Gastrocnemius medialis (tissue), 4 donors: ENCODE results near the gene SCNN1B.

Experiments used
- POLR2A ChIP-seq, 2 donors: fragments of 450-650 bp; IDR thresholded peaks; one replicate each; pipeline ENCODE4 v1.6.1; 2017; ENCODE audit warnings: antibody characterized with exemption in 2 of 2, mild to moderate bottlenecking in 2 of 2, moderate library complexity in 2 of 2
- TF ChIP-seq, protein P1 (sequence below), 5 experiments: fragments of 450-650 bp in 3 of 5; fragments of 200-600 bp in 2 of 5; sonication (generic) in 2 of 5; IDR thresholded peaks in 4 of 5; conservative IDR thresholded peaks in 1 of 5; 1 replicate in 4 of 5; 2 replicates in 1 of 5; pipeline ENCODE4 v1.5.1; 2016 to 2019; ENCODE audit warnings: antibody characterized with exemption in 5 of 5, mild to moderate bottlenecking in 3 of 5, moderate library complexity in 3 of 5

DNA sequence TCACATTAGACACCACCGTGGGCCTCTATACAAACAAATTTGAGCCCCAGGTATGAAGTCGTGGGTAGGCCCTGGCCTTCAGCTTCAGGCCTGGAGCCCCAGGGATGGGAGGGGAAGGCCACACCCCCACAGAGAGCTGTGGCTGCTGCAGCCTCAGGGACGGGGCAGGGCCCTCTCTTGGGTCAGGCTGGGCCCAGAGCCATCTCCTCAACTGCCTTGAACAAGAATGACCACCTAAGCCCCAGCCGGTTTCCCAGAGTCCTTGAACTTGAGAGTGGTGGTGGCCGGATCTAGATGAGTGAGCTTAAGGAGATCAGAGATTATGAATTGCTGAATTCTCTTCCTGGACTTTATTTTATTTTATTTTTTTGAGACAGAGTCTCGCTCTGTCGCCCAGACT lies 18.6 kb downstream of the SCNN1B start:
- TF ChIP-seq, protein P1, sequence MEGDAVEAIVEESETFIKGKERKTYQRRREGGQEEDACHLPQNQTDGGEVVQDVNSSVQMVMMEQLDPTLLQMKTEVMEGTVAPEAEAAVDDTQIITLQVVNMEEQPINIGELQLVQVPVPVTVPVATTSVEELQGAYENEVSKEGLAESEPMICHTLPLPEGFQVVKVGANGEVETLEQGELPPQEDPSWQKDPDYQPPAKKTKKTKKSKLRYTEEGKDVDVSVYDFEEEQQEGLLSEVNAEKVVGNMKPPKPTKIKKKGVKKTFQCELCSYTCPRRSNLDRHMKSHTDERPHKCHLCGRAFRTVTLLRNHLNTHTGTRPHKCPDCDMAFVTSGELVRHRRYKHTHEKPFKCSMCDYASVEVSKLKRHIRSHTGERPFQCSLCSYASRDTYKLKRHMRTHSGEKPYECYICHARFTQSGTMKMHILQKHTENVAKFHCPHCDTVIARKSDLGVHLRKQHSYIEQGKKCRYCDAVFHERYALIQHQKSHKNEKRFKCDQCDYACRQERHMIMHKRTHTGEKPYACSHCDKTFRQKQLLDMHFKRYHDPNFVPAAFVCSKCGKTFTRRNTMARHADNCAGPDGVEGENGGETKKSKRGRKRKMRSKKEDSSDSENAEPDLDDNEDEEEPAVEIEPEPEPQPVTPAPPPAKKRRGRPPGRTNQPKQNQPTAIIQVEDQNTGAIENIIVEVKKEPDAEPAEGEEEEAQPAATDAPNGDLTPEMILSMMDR (IDR thresholded peaks at IDR 0.05 in 4 of 5, conservative IDR thresholded peaks at IDR 0.05 in 1 of 5): no peak
- TF ChIP-seq POLR2A (IDR thresholded peaks at IDR 0.05): no peak
